Dendritic cell treated with granulocyte-macrophage colony-stimulating factor and Interleukin-4, amounts not matched to agents 40 ng/mL and 50 ng/mL, for 4 days (primary cell): Measurements from ENCODE around the gene PITPNB.

Experiments
- H3K27ac Mint-ChIP-seq: one replicate; pipeline ENCODE4 v1.8.0; 2022; ENCODE audit warnings: mild to moderate bottlenecking, mixed read lengths
- H3K27me3 Mint-ChIP-seq: one replicate; pipeline ENCODE4 v1.8.0; 2022; ENCODE audit warnings: mild to moderate bottlenecking, mixed read lengths
- H3K36me3 Mint-ChIP-seq: one replicate; pipeline ENCODE4 v1.8.0; 2022; ENCODE audit warnings: low read depth, mixed read lengths
- H3K4me1 Mint-ChIP-seq: one replicate; pipeline ENCODE4 v1.8.0; 2022; ENCODE audit warnings: low read depth, mixed read lengths
- H3K4me3 Mint-ChIP-seq: one replicate; pipeline ENCODE4 v1.8.0; 2022; ENCODE audit warnings: mild to moderate bottlenecking, moderate library complexity, mixed read lengths
- H3K9me3 Mint-ChIP-seq: one replicate; pipeline ENCODE4 v1.8.0; 2022; ENCODE audit warnings: mixed read lengths
- intact Hi-C: fragments of 100-400 bp; cut with micrococcal nuclease; formaldehyde crosslinking; loops from one replicate; pipeline ENCODE4 v1.15.0; 2022

The PITPNB gene

DNA sequence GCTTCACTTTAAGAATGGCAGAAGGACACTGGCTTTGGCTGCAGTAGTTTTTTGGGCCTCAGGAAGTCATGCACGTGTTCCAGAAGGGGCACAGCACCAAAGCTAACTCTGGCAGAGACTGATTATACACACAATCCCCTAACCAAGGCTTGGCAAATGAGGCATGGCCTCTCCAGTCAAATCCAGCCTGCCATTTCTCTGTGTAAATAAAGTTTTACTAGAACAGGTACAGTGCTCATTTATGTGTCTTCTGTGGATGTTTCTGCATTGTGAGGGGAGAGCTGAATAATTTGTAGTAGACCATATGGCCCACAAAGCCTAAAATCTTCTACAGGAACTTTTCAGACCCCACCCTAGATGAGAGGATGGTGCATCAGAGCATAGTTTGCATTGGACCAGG is 71.1 kb downstream of the PITPNB start:
- H3K36me3 Mint-ChIP-seq: peaks cover 83% of the 10 kb centered on the region
- no peaks in the 10 kb centered on the region for H3K27me3 Mint-ChIP-seq
- no peaks in the 10 kb centered on the region for H3K4me1 Mint-ChIP-seq
- intact Hi-C loops: no loop called here
- H3K27ac Mint-ChIP-seq: no peak overlapping the region
- no peak overlapping the region for H3K4me3 Mint-ChIP-seq
- no peaks in the 10 kb centered on the region for H3K9me3 Mint-ChIP-seq

DNA sequence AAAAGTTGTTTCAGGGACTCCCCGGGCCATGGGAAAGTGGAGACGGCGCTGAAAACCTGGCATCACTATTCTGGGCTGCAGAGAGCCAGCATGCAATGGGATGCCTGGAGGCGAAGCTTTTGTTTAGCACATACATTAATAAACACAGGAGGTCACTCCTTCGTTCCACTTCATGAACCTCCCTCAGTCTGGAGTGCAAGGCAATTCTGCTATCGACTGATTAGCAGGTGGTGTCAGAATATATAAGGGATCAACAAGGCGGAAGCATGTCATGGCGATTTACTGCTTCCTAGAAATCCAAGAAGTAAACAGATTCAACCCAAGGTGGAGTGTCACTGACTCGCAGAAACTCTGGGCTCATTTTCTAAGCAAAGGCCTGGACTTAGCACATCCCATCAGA is 72.1 kb downstream of the PITPNB start:
- H3K9me3 Mint-ChIP-seq: no peaks in the 10 kb centered on the region
- H3K4me3 Mint-ChIP-seq: no peak overlapping the region
- H3K27me3 Mint-ChIP-seq: no peaks in the 10 kb centered on the region
- no peaks in the 10 kb centered on the region for H3K4me1 Mint-ChIP-seq
- no peak overlapping the region for H3K27ac Mint-ChIP-seq
- H3K36me3 Mint-ChIP-seq: peaks cover 83% of the 10 kb centered on the region
- intact Hi-C loops: no loop called here

DNA sequence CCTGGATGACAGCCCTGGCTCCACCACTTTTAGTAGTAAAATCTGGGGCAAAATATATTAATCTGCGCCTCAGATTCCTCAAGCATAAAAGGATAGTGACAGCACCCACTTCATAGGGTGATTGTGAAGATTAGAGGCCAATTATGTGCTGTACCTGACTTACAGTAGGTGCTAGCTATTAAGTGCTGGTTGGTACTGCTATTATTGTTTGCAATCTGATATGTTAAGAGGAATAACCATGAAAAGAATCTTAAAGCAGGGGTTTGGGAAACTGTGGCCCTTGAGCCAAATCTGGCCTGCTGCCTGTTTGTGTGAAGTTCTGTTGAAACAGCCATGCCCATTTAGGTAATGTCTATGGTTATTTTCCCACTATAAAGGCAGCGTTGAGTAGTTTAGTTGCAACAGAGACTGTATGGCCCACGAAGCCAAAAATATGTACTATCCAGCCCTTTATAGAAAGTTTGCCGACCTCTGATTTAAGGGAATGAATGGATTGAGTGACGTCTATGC is 72.8 kb downstream of the PITPNB start:
- intact Hi-C loops: no loop called here
- Mint-ChIP-seq H3K9me3 (no peaks in the 10 kb centered on the region), H3K36me3 (peaks cover 83% of the 10 kb centered on the region), H3K4me1 (no peaks in the 10 kb centered on the region), H3K4me3 (no peak overlapping the region), H3K27ac (no peak overlapping the region), H3K27me3 (no peaks in the 10 kb centered on the region)

DNA sequence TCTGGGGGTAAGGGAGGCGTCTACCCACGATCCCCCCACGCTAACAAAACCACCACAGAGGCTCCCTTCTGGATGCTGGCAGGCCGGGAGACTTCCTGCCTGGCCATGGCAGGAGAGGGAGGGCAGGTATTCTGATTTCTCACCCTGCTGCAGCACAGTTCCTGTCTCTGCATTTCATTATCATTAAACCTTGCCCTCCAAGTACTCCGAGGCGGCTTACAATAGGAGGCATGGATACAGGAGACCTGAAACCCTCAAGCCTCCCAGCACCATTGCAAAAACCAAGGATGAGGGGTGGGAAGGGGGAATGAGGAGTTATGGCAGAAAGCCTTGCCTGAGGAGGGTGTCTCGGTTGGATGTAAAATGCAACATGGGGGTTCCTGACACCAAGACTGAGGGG is 73.4 kb downstream of the PITPNB start:
- H3K27me3 Mint-ChIP-seq: no peaks in the 10 kb centered on the region
- H3K4me1 Mint-ChIP-seq: no peaks in the 10 kb centered on the region
- H3K27ac Mint-ChIP-seq: no peak overlapping the region
- intact Hi-C loops: no loop called here
- no peaks in the 10 kb centered on the region for H3K9me3 Mint-ChIP-seq
- H3K36me3 Mint-ChIP-seq: peaks cover 81% of the 10 kb centered on the region
- no peak overlapping the region for H3K4me3 Mint-ChIP-seq

DNA sequence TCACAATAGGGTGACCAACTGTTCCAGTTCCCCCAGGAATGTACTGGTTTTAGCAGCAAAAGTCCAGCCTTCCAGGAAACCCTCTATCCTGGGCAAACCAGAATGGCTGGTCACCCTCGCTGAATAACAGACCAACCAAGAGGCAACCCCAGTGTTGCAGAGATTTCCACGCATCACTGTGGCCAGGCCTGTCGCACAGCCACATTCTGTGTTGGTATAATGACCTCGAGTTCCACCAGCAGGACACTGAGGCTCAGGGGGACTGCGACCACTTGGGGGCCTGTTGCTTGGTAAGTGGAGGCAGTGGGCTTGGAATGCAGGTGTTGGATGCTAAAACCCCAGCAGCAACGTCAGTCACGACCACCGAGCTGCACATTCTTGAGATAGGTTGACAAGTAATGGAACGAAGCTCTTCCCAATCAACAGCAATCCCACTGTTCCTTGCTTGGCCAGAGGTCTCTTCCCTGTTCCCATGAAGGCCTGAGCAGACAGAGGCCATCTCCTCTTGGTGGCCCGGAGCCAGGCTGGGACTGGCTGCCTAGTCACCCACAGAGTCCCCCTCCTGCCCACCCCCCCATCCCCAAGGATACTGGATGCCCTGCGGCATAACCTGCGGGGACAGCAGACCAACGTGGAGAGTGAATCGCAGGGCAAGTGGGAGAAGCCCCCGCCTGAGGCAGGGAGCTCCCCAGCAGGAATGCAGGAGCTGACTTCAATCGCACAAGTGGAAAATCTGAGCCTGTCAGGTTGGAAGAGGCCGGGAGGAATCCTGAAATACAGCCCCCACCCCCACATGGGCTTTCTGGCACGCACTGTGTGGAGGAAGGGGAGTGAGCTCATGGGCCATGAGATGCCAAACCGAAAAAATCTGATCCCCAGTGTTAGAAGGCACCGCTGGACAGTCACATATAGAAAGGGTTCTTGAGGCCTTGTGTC is 74.1 kb downstream of the PITPNB start:
- Mint-ChIP-seq H3K36me3 (peaks cover 74% of the 10 kb centered on the region), H3K27me3 (no peaks in the 10 kb centered on the region), H3K4me1 (no peaks in the 10 kb centered on the region), H3K27ac (no peak overlapping the region), H3K9me3 (no peaks in the 10 kb centered on the region), H3K4me3 (no peak overlapping the region)
- intact Hi-C loops: no loop called here

DNA sequence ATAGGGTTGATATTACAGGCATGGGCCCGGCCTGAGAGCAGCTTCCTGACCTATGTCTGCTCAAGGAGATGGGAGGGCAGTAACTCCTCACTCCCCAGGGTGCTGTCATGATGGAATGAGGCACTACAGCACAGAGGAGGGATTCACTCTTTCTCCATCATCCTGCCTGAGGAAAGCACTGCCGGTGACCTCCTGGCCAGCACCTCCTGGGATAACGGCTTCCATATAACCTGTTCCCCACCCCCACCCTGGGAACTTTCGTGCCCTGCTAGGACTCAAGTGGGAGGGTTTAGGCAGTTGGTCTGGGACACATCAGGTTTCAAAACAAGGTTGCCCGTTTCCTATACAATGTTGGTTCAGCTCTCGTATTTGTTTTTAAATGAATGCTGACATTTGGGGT is 74.8 kb downstream of the PITPNB start:
- no peak overlapping the region for H3K27ac Mint-ChIP-seq
- H3K4me1 Mint-ChIP-seq: no peaks in the 10 kb centered on the region
- peaks cover 67% of the 10 kb centered on the region for H3K36me3 Mint-ChIP-seq
- H3K4me3 Mint-ChIP-seq: no peak overlapping the region
- H3K9me3 Mint-ChIP-seq: no peaks in the 10 kb centered on the region
- H3K27me3 Mint-ChIP-seq: no peaks in the 10 kb centered on the region
- intact Hi-C loops: no loop called here

DNA sequence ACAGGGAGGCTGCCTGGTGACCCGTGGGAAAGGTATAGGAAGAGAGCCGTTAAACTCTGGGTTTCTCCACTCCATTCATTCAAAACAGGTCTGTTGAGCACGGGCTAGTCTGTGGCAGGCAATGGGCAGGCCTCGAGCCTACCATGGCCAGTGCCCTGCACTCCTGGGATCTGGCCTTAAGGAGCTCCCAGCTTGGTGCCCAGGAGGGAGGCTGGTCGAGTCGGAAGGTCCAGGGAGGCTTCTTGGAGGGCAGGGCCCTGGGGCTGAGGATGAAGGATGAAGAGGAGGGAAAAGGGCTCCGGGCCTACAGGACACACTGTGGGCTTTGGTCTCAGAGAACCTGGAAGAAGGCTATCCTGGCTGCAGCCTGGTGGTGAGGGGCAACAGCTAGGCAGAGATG is 75.6 kb downstream of the PITPNB start:
- H3K9me3 Mint-ChIP-seq: no peaks in the 10 kb centered on the region
- intact Hi-C loops: no loop called here
- no peak overlapping the region for H3K4me3 Mint-ChIP-seq
- peaks cover 59% of the 10 kb centered on the region for H3K36me3 Mint-ChIP-seq
- no peak overlapping the region for H3K27ac Mint-ChIP-seq
- no peaks in the 10 kb centered on the region for H3K27me3 Mint-ChIP-seq
- H3K4me1 Mint-ChIP-seq: no peaks in the 10 kb centered on the region

DNA sequence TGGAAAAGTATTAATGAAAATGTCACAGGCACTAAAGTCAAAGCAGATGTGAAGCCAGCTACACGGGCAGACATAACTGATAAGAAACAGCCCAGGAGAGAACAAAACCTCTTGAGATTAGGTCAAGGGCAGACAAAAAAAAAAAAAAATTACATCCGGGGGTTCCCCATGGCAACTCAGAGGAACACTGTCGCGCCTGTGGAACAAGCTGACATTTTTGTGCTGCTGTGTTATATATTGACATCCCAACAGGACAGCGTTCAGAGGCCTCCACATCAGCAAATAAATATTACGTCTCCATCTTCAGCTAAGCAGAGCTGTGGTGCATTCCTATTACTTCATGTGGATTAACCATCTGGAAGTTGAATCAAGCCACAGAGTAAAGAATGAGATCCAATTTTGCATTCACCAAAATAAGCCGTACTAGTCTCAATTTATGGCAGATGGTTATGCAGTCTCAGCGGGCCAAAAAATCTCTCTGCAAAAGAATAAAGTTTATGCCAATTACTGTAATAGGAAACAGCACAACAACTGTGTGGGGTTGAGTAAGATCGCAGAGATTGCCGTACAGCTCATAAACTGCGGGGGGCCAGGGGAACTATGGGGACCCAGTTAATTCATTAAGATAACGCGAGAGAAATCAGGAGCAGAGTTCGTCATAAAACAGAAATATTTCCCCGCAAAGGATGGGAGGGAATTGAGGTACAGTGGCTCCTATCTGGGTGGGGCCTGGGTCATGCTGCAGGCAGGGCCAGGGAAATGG is 76.2 kb downstream of the PITPNB start:
- peaks cover 53% of the 10 kb centered on the region for H3K36me3 Mint-ChIP-seq
- no peak overlapping the region for H3K4me3 Mint-ChIP-seq
- no peaks in the 10 kb centered on the region for H3K9me3 Mint-ChIP-seq
- H3K27me3 Mint-ChIP-seq: no peaks in the 10 kb centered on the region
- intact Hi-C loops: no loop called here
- H3K4me1 Mint-ChIP-seq: no peaks in the 10 kb centered on the region
- no peak overlapping the region for H3K27ac Mint-ChIP-seq

DNA sequence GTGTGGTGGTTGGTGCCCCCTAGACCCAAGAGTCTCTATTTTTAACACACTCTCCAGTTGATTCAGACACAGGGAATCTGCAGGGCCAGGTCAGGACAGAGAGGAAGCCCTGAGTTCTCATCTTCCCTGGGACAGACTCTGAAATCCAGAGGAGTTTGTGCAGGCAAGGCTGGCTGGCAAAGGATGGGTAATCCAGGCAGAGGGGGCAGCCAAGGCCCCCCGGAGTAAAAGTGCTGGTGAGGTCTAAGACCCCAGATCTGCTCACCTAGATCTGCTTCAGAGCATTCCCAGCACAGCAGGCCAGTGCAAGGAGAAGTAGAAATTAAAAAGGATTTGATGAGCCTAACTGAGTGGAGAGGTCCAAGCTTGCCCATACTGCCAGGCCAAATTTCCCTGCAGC is 76.9 kb downstream of the PITPNB start:
- no peak overlapping the region for H3K4me3 Mint-ChIP-seq
- H3K36me3 Mint-ChIP-seq: peaks cover 47% of the 10 kb centered on the region

DNA sequence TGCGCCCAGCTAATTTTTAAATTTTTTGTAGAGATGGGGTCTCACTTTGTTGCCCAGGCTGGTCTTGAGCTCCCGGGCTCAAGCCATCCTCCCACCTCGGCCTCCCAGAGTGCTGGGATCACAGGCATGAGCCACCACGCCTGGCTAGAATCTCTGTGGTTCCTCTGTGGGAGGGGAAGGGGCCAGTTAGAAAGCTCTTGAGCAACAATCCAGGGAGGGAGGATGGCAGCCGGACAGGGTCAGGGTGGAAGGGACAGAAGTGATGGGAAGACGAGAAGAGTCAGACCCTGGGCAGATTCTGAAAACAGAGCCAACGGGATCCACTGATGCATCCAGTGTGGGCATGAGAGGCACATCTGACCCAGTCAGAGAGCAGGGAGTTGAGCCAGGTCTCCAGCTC is 78.6 kb downstream of the PITPNB start:
- no peak overlapping the region for H3K4me3 Mint-ChIP-seq
- no peaks in the 10 kb centered on the region for H3K4me1 Mint-ChIP-seq
- no peaks in the 10 kb centered on the region for H3K27me3 Mint-ChIP-seq
- intact Hi-C loops: no loop called here
- no peak overlapping the region for H3K27ac Mint-ChIP-seq
- peaks cover 34% of the 10 kb centered on the region for H3K36me3 Mint-ChIP-seq
- no peaks in the 10 kb centered on the region for H3K9me3 Mint-ChIP-seq

More for the DNA sequence above, 76.9 kb downstream of the PITPNB start:
- H3K27ac Mint-ChIP-seq: no peak overlapping the region
- intact Hi-C loops: no loop called here
- no peaks in the 10 kb centered on the region for H3K4me1 Mint-ChIP-seq
- no peaks in the 10 kb centered on the region for H3K27me3 Mint-ChIP-seq
- no peaks in the 10 kb centered on the region for H3K9me3 Mint-ChIP-seq

DNA sequence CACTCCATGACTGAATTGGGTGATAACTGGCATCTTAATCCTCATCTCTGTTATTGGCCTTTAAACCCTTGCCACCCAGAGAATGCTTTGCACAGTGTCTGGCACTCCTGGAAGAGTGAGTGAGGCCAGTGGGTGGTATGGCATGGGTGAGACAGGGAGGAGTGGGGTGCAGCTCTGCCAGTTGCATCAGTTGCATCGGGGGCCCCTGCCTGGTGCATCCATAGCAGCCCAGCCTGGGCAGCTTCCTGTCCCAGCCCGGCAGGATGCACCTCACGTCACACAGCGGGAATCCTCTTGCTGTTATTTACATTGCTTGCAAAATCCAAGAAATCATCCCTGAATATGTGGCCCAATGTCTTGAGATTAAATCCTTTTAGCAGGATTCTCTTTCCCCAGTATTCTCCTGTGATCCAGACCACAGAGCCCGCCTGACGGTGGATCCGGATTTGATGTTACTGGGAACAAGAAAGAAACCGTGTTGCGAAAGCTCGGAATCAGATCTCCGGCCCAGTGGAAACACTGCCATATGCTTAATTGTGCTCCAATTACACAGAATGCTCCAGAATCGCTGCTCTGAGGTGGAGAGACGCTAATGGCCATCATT is 79.9 kb downstream of the PITPNB start:
- Mint-ChIP-seq H3K27me3 (no peaks in the 10 kb centered on the region), H3K4me3 (no peak overlapping the region), H3K4me1 (no peaks in the 10 kb centered on the region), H3K36me3 (peaks cover 28% of the 10 kb centered on the region), H3K27ac (no peak overlapping the region), H3K9me3 (no peaks in the 10 kb centered on the region)
- intact Hi-C loops: no loop called here

DNA sequence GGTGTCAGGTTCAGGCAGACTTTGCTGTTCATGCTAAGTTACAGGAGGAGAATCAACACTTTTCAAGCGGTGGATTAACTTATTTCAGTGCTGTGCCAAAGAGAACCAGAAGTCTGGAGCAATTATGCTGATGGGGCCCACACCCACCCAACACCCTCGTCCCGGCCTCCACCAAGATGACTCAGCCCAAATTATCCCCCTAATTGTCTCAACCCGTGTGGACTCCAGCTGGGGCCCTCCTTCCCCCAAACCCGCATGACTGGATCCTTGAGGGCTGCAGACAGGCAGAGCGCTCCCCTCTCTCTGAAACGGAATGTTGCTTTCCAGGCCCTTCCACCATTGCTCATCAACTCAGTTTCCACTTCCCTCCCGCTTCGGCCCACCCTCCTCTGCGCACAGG is 82.9 kb downstream of the PITPNB start:
- H3K27me3 Mint-ChIP-seq: no peaks in the 10 kb centered on the region
- no peak overlapping the region for H3K27ac Mint-ChIP-seq
- H3K36me3 Mint-ChIP-seq: peaks cover 2% of the 10 kb centered on the region
- H3K4me3 Mint-ChIP-seq: no peak overlapping the region
- H3K4me1 Mint-ChIP-seq: no peaks in the 10 kb centered on the region
- intact Hi-C loops: no loop called here
- no peaks in the 10 kb centered on the region for H3K9me3 Mint-ChIP-seq

DNA sequence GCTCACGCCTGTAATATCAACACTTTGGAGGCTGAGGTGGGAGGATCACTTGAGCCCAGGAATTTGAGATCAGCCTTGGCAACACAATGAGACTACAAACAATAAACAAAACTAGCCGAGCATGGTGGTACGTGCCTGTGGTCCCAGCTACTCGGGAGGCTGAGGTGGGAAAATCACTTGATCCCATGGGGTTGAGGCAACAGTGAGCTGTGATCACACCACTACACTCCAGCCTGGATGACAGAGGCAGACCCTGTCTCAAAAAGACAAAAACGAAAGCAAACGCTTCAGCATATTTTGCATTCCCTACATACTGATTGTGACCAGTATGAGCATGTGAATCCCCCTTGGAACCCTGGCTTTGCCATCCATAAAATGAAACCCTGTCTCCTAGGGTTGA is 83.6 kb downstream of the PITPNB start:
- no peaks in the 10 kb centered on the region for H3K36me3 Mint-ChIP-seq
- H3K9me3 Mint-ChIP-seq: no peaks in the 10 kb centered on the region
- no peaks in the 10 kb centered on the region for H3K27me3 Mint-ChIP-seq
- H3K4me1 Mint-ChIP-seq: no peaks in the 10 kb centered on the region
- intact Hi-C loops: no loop called here
- H3K4me3 Mint-ChIP-seq: no peak overlapping the region
- no peak overlapping the region for H3K27ac Mint-ChIP-seq
